ENCODE results near the gene CPPED1. TPM values are rescaled to one million over a fixed set of nuclear protein-coding genes. Genes with fewer than 3 reads are reported as not detected.

CPPED1 gene
- total RNA-seq, 4 donors from 2014 or later: 7.3 to 24.5 (median 11.8) TPM

DNA sequence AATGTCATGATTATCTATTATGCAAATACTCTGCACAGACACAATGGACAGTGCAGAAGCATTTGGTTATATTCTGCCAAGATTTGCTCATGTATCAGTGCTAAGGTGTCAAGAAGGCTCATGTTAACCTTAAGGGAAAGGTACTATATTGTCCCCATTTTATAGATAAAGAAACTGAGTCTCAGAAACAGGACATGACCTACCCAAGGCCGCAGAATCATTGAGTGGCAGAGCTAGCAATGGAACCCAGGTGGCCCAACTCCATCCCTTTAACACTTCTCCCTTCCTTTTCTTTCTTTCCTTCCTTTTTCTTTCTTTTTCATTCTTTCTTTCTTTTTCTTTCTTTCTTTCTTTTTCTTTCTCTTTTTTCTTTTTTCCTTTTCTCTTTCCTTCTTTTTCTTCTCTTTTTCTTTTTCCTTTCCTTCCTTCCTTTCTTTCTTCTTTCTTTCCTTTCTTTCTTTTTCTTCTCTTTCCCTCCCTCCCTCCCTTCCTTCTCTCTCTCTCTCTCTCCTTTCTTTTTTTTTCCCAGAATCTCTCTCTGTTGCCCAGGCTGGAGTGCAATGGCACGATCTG, 149.8 kb downstream of the CPPED1 start:
- TF ChIP-seq POLR2AphosphoS5 (IDR thresholded peaks at IDR 0.05) (no peak), POLR2A (IDR thresholded peaks at IDR 0.05) (no peak), EP300 (IDR thresholded peaks at IDR 0.05) (no peak)
- TF ChIP-seq, protein P1, sequence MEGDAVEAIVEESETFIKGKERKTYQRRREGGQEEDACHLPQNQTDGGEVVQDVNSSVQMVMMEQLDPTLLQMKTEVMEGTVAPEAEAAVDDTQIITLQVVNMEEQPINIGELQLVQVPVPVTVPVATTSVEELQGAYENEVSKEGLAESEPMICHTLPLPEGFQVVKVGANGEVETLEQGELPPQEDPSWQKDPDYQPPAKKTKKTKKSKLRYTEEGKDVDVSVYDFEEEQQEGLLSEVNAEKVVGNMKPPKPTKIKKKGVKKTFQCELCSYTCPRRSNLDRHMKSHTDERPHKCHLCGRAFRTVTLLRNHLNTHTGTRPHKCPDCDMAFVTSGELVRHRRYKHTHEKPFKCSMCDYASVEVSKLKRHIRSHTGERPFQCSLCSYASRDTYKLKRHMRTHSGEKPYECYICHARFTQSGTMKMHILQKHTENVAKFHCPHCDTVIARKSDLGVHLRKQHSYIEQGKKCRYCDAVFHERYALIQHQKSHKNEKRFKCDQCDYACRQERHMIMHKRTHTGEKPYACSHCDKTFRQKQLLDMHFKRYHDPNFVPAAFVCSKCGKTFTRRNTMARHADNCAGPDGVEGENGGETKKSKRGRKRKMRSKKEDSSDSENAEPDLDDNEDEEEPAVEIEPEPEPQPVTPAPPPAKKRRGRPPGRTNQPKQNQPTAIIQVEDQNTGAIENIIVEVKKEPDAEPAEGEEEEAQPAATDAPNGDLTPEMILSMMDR (IDR thresholded peaks at IDR 0.05): no peak
- Histone ChIP-seq H3K9me3 (peaks cover 0 to 27% (median 0%) of the 10 kb centered on the region in 3 donors), H3K27ac (no peak overlapping the region), H3K27me3 (peaks cover 26% of the 10 kb centered on the region), H3K4me1 (no peaks in the 10 kb centered on the region), H3K36me3 (peaks cover 0 to 3% of the 10 kb centered on the region in 2 donors), H3K4me3 (no peak overlapping the region)
- WGBS, 2 donors (ENCODE audit: low coverage in 1 of 2): 73 to 94% methylated on average over 2 of the region's 2 CpGs
- ATAC-seq: no peak

GRCh38 chr16:12652924-12653323, 150.8 kb downstream of the CPPED1 start:
- Histone ChIP-seq H3K36me3 (no peaks in the 10 kb centered on the region), H3K4me3 (no peak overlapping the region), H3K27me3 (peaks cover 31% of the 10 kb centered on the region), H3K4me1 (no peaks in the 10 kb centered on the region), H3K27ac (no peak overlapping the region), H3K9me3 (peaks cover 0 to 17% (median 0%) of the 10 kb centered on the region in 3 donors)
- ATAC-seq: no peak
- TF ChIP-seq EP300 (IDR thresholded peaks at IDR 0.05): no peak
- TF ChIP-seq, protein P1 (IDR thresholded peaks at IDR 0.05): no peak
- WGBS, 2 donors (ENCODE audit: low coverage in 1 of 2): 73% methylated on average over 4 of the region's 4 CpGs

GRCh38 chr16:12651765-12652512, 151.7 kb downstream of the CPPED1 start:
- TF ChIP-seq, protein P1 (IDR thresholded peaks at IDR 0.05): no peak
- TF ChIP-seq EP300 (IDR thresholded peaks at IDR 0.05) (no peak), POLR2AphosphoS5 (IDR thresholded peaks at IDR 0.05) (no peak), POLR2A (IDR thresholded peaks at IDR 0.05) (no peak)
- H3K27me3 ChIP-seq: peaks cover 31% of the 10 kb centered on the region
- H3K27ac ChIP-seq: no peak overlapping the region
- WGBS, 2 donors (ENCODE audit: low coverage in 1 of 2): 38 to 60% methylated on average over 13 to 14 of the region's 16 CpGs
- no peak for ATAC-seq
- no peaks in the 10 kb centered on the region for H3K36me3 ChIP-seq
- H3K9me3 ChIP-seq: peaks cover 0 to 7% (median 0%) of the 10 kb centered on the region in 3 donors
- H3K4me3 ChIP-seq: no peak overlapping the region
- H3K4me1 ChIP-seq: no peaks in the 10 kb centered on the region

DNA sequence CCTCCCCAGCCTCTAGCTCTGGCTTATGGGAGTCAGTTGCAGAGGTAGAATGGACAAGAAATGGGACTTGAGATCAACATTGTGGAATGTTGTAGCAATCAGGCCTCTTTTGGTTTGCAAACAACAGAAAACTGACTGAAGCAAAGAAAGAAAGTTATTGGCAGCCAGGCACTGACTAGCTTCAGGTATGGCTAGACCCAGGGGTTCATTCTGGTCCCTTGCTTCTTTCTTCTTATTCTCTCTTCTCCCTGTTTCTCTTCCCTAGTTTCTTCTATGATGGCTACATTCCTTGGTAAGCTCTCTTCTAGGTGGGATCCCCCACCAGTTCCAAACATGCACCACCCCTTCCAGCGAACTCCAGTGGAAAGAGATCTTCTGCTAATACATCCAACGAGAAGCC, 154.3 kb downstream of the CPPED1 start:
- no peak for ATAC-seq
- 86 to 100% methylated on average over 1 to 2 of the region's 2 CpGs for WGBS, 2 donors (ENCODE audit: low coverage in 1 of 2)
- TF ChIP-seq EP300 (IDR thresholded peaks at IDR 0.05) (no peak), POLR2A (IDR thresholded peaks at IDR 0.05) (no peak), POLR2AphosphoS5 (IDR thresholded peaks at IDR 0.05) (no peak)
- TF ChIP-seq, protein P1 (IDR thresholded peaks at IDR 0.05): no peak
- H3K27ac ChIP-seq: no peak overlapping the region
- H3K4me1 ChIP-seq: no peaks in the 10 kb centered on the region
- no peaks in the 10 kb centered on the region for H3K9me3 ChIP-seq
- peaks cover 26% of the 10 kb centered on the region for H3K27me3 ChIP-seq
- no peak overlapping the region for H3K4me3 ChIP-seq
- H3K36me3 ChIP-seq: no peaks in the 10 kb centered on the region

All from gastroesophageal sphincter (tissue), 4 donors.